HEK293 (cell line): ENCODE data around the gene EML3.

Experiments
- BCL11A ChIP-seq: fragments of 450-650 bp; formaldehyde crosslinking; IDR thresholded peaks from 2 replicates; pipeline ENCODE4 v1.5.1; 2016; ENCODE audit warnings: low read depth, missing biosample characterization, missing genetic modification characterization
- ELK4 ChIP-seq: IDR thresholded peaks from 2 replicates; pipeline ENCODE4 v1.6.1; 2011; ENCODE audit warnings: mild to moderate bottlenecking, low read depth, low read length, borderline replicate concordance
- FEZF1 ChIP-seq: fragments of 450-650 bp; formaldehyde crosslinking; IDR thresholded peaks from 2 replicates; pipeline ENCODE4 v1.5.1; 2016; ENCODE audit warnings: missing biosample characterization, missing genetic modification characterization
- MZF1 ChIP-seq: fragments of 450-650 bp; formaldehyde crosslinking; IDR thresholded peaks from 2 replicates; pipeline ENCODE4 v1.5.1; 2017; ENCODE audit warnings: missing biosample characterization, missing genetic modification characterization, borderline replicate concordance
- PATZ1 ChIP-seq: fragments of 450-650 bp; formaldehyde crosslinking; IDR thresholded peaks from 2 replicates; pipeline ENCODE4 v1.5.1; 2016; ENCODE audit warnings: missing biosample characterization, missing genetic modification characterization
- PRDM1 ChIP-seq: fragments of 450-650 bp; formaldehyde crosslinking; IDR thresholded peaks from 2 replicates; pipeline ENCODE4; 2016; ENCODE audit warnings: missing biosample characterization, missing genetic modification characterization
- SP2 ChIP-seq: fragments of 450-650 bp; formaldehyde crosslinking; IDR thresholded peaks from 2 replicates; pipeline ENCODE4 v1.5.1; 2016; ENCODE audit warnings: missing biosample characterization, missing genetic modification characterization
- TRIM28 ChIP-seq: IDR thresholded peaks from 2 replicates; pipeline ENCODE4 v1.6.1; 2011; ENCODE audit warnings: low read length, control low read depth, borderline replicate concordance
- WT1 ChIP-seq: fragments of 450-650 bp; formaldehyde crosslinking; IDR thresholded peaks from 2 replicates; pipeline ENCODE4 v1.5.1; 2016; ENCODE audit warnings: missing biosample characterization, missing genetic modification characterization
- ZBTB48 ChIP-seq: fragments of 450-650 bp; formaldehyde crosslinking; IDR thresholded peaks from 2 replicates; pipeline ENCODE4 v1.5.1; 2016; ENCODE audit warnings: missing biosample characterization, missing genetic modification characterization
- ZFP41 ChIP-seq: fragments of 450-650 bp; formaldehyde crosslinking; IDR thresholded peaks from 2 replicates; pipeline ENCODE4 v1.5.1; 2016; ENCODE audit warnings: missing biosample characterization, missing genetic modification characterization, borderline replicate concordance
- ZNF10 ChIP-seq: fragments of 450-650 bp; formaldehyde crosslinking; IDR thresholded peaks from 2 replicates; pipeline ENCODE4 v1.5.1; 2017; ENCODE audit warnings: missing biosample characterization, missing genetic modification characterization
- ZNF133 ChIP-seq: fragments of 450-650 bp; formaldehyde crosslinking; IDR thresholded peaks from 2 replicates; pipeline ENCODE4 v1.5.1; 2016; ENCODE audit warnings: missing biosample characterization, missing genetic modification characterization
- ZNF148 ChIP-seq: fragments of 450-650 bp; formaldehyde crosslinking; IDR thresholded peaks from 2 replicates; pipeline ENCODE4 v1.5.0; 2017; ENCODE audit warnings: missing biosample characterization, missing genetic modification characterization, borderline replicate concordance
- ZNF341 ChIP-seq: fragments of 450-650 bp; formaldehyde crosslinking; IDR thresholded peaks from 2 replicates; pipeline ENCODE4; 2016; ENCODE audit warnings: low read depth, missing biosample characterization, missing genetic modification characterization
- ZNF366 ChIP-seq: fragments of 450-650 bp; formaldehyde crosslinking; conservative IDR thresholded peaks from 2 replicates; pipeline ENCODE4 v1.5.1; 2016; ENCODE audit warnings: missing biosample characterization, missing genetic modification characterization
- ZNF37A ChIP-seq: fragments of 450-650 bp; IDR thresholded peaks from 2 replicates; pipeline ENCODE4 v1.5.1; 2018; ENCODE audit warnings: missing biosample characterization, missing genetic modification characterization
- ZNF518A ChIP-seq: fragments of 450-650 bp; formaldehyde crosslinking; conservative IDR thresholded peaks from 2 replicates; pipeline ENCODE4 v1.5.1; 2016; ENCODE audit warnings: low read depth, missing biosample characterization, missing genetic modification characterization
- ZNF580 ChIP-seq: fragments of 450-650 bp; formaldehyde crosslinking; IDR thresholded peaks from 2 replicates; pipeline ENCODE4 v1.5.1; 2016; ENCODE audit warnings: missing biosample characterization, missing genetic modification characterization
- ZNF621 ChIP-seq: fragments of 450-650 bp; formaldehyde crosslinking; IDR thresholded peaks from 2 replicates; pipeline ENCODE4 v1.5.1; 2017; ENCODE audit warnings: missing biosample characterization, missing genetic modification characterization
- ZNF692 ChIP-seq: fragments of 450-650 bp; formaldehyde crosslinking; IDR thresholded peaks from 2 replicates; pipeline ENCODE4 v1.5.1; 2016; ENCODE audit warnings: missing biosample characterization, missing genetic modification characterization
- ZNF792 ChIP-seq: fragments of 450-650 bp; formaldehyde crosslinking; IDR thresholded peaks from 2 replicates; pipeline ENCODE4 v1.5.1; 2016; ENCODE audit warnings: missing biosample characterization, missing genetic modification characterization
- ZSCAN23 ChIP-seq: fragments of 450-650 bp; formaldehyde crosslinking; IDR thresholded peaks from 2 replicates; pipeline ENCODE4 v1.5.1; 2016; ENCODE audit warnings: missing biosample characterization, missing genetic modification characterization
- ZSCAN30 ChIP-seq: fragments of 450-650 bp; IDR thresholded peaks from 2 replicates; pipeline ENCODE4 v1.5.1; 2018; ENCODE audit warnings: missing biosample characterization, mild to moderate bottlenecking, missing genetic modification characterization, moderate library complexity
- ZXDB ChIP-seq: fragments of 450-650 bp; formaldehyde crosslinking; IDR thresholded peaks from 2 replicates; pipeline ENCODE4 v1.5.1; 2016; ENCODE audit warnings: missing biosample characterization, missing genetic modification characterization

EML3 gene

GRCh38 chr11:62553080-62553838 is 59.3 kb downstream of the EML3 start (continued):
- TF ChIP-seq ZBTB48 (peak; percentile 66), WT1 (tag by site-specific recombination) (peak; percentile 61; the same call in 1 of the 2 replicates), BCL11A (tag by site-specific recombination) (no peak), ZXDB (tag by site-specific recombination) (no peak), ZSCAN30 (tag by site-specific recombination) (no peak), FEZF1 (tag by site-specific recombination) (no peak), ZNF37A (tag by site-specific recombination) (no peak), ZNF692 (tag by site-specific recombination) (0 out of 2 replicates have a peak, but pooled peaks have one; percentile 43), ELK4 (no peak), ZNF621 (tag by site-specific recombination) (no peak), PRDM1 (peak; percentile 83), PATZ1 (peak; percentile 76; the same call in 1 of the 2 replicates), ZFP41 (no peak), ZSCAN23 (tag by site-specific recombination) (no peak), ZNF366 (peak; percentile 85), ZNF341 (tag by site-specific recombination) (peak; percentile 100), TRIM28 (no peak), ZNF10 (tag by site-specific recombination) (peak; percentile 94), MZF1 (tag by site-specific recombination) (peak; percentile 34; the same call in 1 of the 2 replicates), ZNF518A (tag by site-specific recombination) (no peak), SP2 (tag by site-specific recombination) (peak; percentile 42), ZNF148 (tag by site-specific recombination) (no peak), ZNF580 (tag by site-specific recombination) (no peak), ZNF133 (no peak), ZNF792 (no peak)
